H1 (cell line): ENCODE results near the gene SGSM1. TPM values are rescaled to one million over a fixed set of nuclear protein-coding genes. Genes with fewer than 3 reads are reported as not detected.

ENCODE experiments used
- CTCF ChIA-PET: fragments of 300-600 bp; sonication (Branson Sonifier 250); formaldehyde crosslinking; loops from one replicate; lab custom pipeline; 2021; ENCODE audit not compliant: partially characterized antibody; lab: Charles Lee
- POLR2A ChIA-PET: fragments of 300-600 bp; sonication (Branson Sonifier 250); formaldehyde crosslinking; loops from one replicate; lab custom pipeline; 2021; ENCODE audit warnings: inconsistent platforms; ENCODE audit not compliant: partially characterized antibody; lab: Charles Lee
- DNase-seq, 2 experiments: peaks; one replicate each; pipeline versions ENCODE4 v3.0.0 to v3.0.0-alpha.2; 2010 to 2022; ENCODE audit warnings: low spot score in 2 of 2, low read depth in 1 of 2, mixed read lengths in 1 of 2
- FAIRE-seq: peaks from 2 replicates; lab custom pipeline; 2011; peaks lifted over from hg19 to GRCh38; lab: Jason Lieb, UNC
- H2AFZ ChIP-seq: 2 replicates; pipeline ENCODE4 v1.8.1; 2012; ENCODE audit warnings: low read length, inconsistent platforms
- H2AK5ac ChIP-seq: 2 replicates; pipeline ENCODE4 v1.6.1; 2013; ENCODE audit warnings: low read depth, low read length
- H2BK120ac ChIP-seq: replicated peaks from 2 replicates; pipeline ENCODE3; 2013; ENCODE audit warnings: low read depth, low read length, inconsistent platforms
- H2BK12ac ChIP-seq: 2 replicates; pipeline ENCODE4 v1.6.1; 2013; ENCODE audit warnings: low read depth, low read length
- H2BK15ac ChIP-seq: 2 replicates; pipeline ENCODE4 v1.6.1; 2013; ENCODE audit warnings: low read length
- H2BK20ac ChIP-seq: 2 replicates; pipeline ENCODE4 v1.6.1; 2013; ENCODE audit warnings: low read length
- H2BK5ac ChIP-seq: 2 replicates; pipeline ENCODE4 v1.6.1; 2013; ENCODE audit warnings: low read depth, low read length
- H3K14ac ChIP-seq: 2 replicates; pipeline ENCODE4 v1.6.1; 2013; ENCODE audit warnings: inconsistent platforms; ENCODE audit not compliant: insufficient read length
- H3K18ac ChIP-seq: 2 replicates; pipeline ENCODE4 v1.6.1; 2013; ENCODE audit warnings: low read length; ENCODE audit errors: extremely low read depth
- H3K23ac ChIP-seq: 2 replicates; pipeline ENCODE4 v1.6.1; 2013; ENCODE audit warnings: inconsistent platforms; ENCODE audit not compliant: insufficient read length
- H3K23me2 ChIP-seq: 2 replicates; pipeline ENCODE4 v1.6.1; 2013; ENCODE audit warnings: low read depth, low read length
- H3K27ac ChIP-seq: 2 replicates; pipeline ENCODE4 v1.6.1; 2011; ENCODE audit warnings: low read depth, low read length, inconsistent platforms
- H3K27me3 ChIP-seq, 4 experiments: replicated peaks in 1 of 4; 1 replicate in 1 of 4; 2 replicates in 3 of 4; pipeline versions ENCODE4 v1.6.1 to v1.8.1; 2011 to 2013; ENCODE audit warnings: low read length in 3 of 4, mild to moderate bottlenecking in 3 of 4, inconsistent platforms in 2 of 4, mixed read lengths in 2 of 4, moderate library complexity in 1 of 4; ENCODE audit not compliant: control insufficient read depth in 3 of 4, insufficient read depth in 3 of 4; ENCODE audit errors: extremely low read depth in 1 of 4
- H3K36me3 ChIP-seq, 4 experiments: 2 replicates each; pipeline versions ENCODE4 v1.6.1 to v1.8.1; 2011 to 2013; ENCODE audit warnings: mild to moderate bottlenecking in 4 of 4, low read length in 3 of 4, moderate library complexity in 2 of 4, control low read depth in 1 of 4, inconsistent platforms in 1 of 4; ENCODE audit not compliant: insufficient read depth in 4 of 4, control insufficient read depth in 2 of 4
- H3K4ac ChIP-seq: replicated peaks from 2 replicates; pipeline ENCODE3; 2013; ENCODE audit warnings: low read length, low read depth, mixed read lengths, inconsistent platforms; ENCODE audit not compliant: insufficient read length
- H3K4me1 ChIP-seq, 4 experiments: replicated peaks in 1 of 4; 1 replicate in 1 of 4; 2 replicates in 3 of 4; pipeline versions ENCODE4 v1.6.1 to v1.8.1; 2011 to 2013; ENCODE audit warnings: low read length in 3 of 4, inconsistent platforms in 2 of 4, mixed read lengths in 1 of 4; ENCODE audit not compliant: insufficient read depth in 4 of 4, control insufficient read depth in 3 of 4
- H3K4me2 ChIP-seq, 2 experiments: 2 replicates each; pipeline versions ENCODE4 v1.6.1 to v1.8.1; 2011 to 2013; ENCODE audit warnings: low read depth in 2 of 2, low read length in 2 of 2, control low read depth in 1 of 2, inconsistent platforms in 1 of 2, mild to moderate bottlenecking in 1 of 2; ENCODE audit not compliant: insufficient read depth in 1 of 2
- H3K4me3 ChIP-seq, 4 experiments: fragments of 200-600, 300-600 bp in 1 of 4; sonication (generic), shearing (Covaris generic), sonication (Bioruptor Twin) in 1 of 4; 2 replicates each; pipeline versions ENCODE4 v1.5.1 to v1.8.1; 2011 to 2016; ENCODE audit warnings: low read length in 4 of 4, low read depth in 3 of 4, control low read depth in 2 of 4, inconsistent platforms in 2 of 4, mild to moderate bottlenecking in 2 of 4, mixed read lengths in 1 of 4, moderate library complexity in 1 of 4; ENCODE audit not compliant: insufficient read depth in 2 of 4; ENCODE audit errors: extremely low read depth in 1 of 4
- H3K56ac ChIP-seq: replicated peaks from 2 replicates; pipeline ENCODE3; 2013; ENCODE audit warnings: low read depth, mild to moderate bottlenecking, mixed read lengths, low read length, inconsistent platforms; ENCODE audit not compliant: insufficient read length
- H3K79me1 ChIP-seq: 2 replicates; pipeline ENCODE4 v1.6.1; 2013; ENCODE audit warnings: low read depth, low read length, control low read depth
- H3K79me2 ChIP-seq, 2 experiments: 2 replicates each; pipeline versions ENCODE4 v1.6.1 to v1.8.1; 2012 to 2013; ENCODE audit warnings: low read length in 2 of 2, mild to moderate bottlenecking in 2 of 2, inconsistent platforms in 1 of 2; ENCODE audit not compliant: insufficient read depth in 2 of 2, control insufficient read depth in 1 of 2
- H3K9ac ChIP-seq, 4 experiments: replicated peaks in 1 of 4; 1 replicate in 1 of 4; 2 replicates in 3 of 4; pipeline versions ENCODE4 v1.6.1 to v1.8.1; 2011 to 2013; ENCODE audit warnings: low read depth in 3 of 4, low read length in 3 of 4, control low read depth in 2 of 4, mild to moderate bottlenecking in 2 of 4, moderate library complexity in 2 of 4, inconsistent platforms in 1 of 4; ENCODE audit errors: extremely low read depth in 1 of 4
- H3K9me3 ChIP-seq, 2 experiments: 2 replicates each; pipeline versions ENCODE4 v1.6.1 to v1.8.1; 2012 to 2013; ENCODE audit warnings: mild to moderate bottlenecking in 2 of 2, moderate library complexity in 2 of 2, control low read depth in 1 of 2, inconsistent platforms in 1 of 2, low read depth in 1 of 2, low read length in 1 of 2, mixed read lengths in 1 of 2; ENCODE audit not compliant: insufficient read depth in 2 of 2
- H4K20me1 ChIP-seq, 2 experiments: replicated peaks in 1 of 2; 2 replicates each; pipeline versions ENCODE3 to v1.8.1; 2011 to 2013; ENCODE audit warnings: inconsistent platforms in 2 of 2, low read length in 2 of 2, mild to moderate bottlenecking in 1 of 2; ENCODE audit not compliant: insufficient read depth in 2 of 2, control insufficient read depth in 1 of 2
- H4K5ac ChIP-seq: 2 replicates; pipeline ENCODE4 v1.6.1; 2013; ENCODE audit warnings: low read length, low read depth, mixed read lengths, inconsistent platforms; ENCODE audit not compliant: insufficient read length
- H4K8ac ChIP-seq: 2 replicates; pipeline ENCODE4 v1.8.0; 2013; ENCODE audit warnings: mild to moderate bottlenecking, moderate library complexity, low read length, inconsistent platforms; ENCODE audit not compliant: insufficient read depth; ENCODE audit errors: extremely low read depth
- H4K91ac ChIP-seq: replicated peaks from 2 replicates; pipeline ENCODE3; 2013; ENCODE audit warnings: low read length, mixed read lengths, inconsistent platforms; ENCODE audit not compliant: insufficient read length
- ASH2L ChIP-seq: fragments of 200-600, 300-600 bp; sonication (generic); IDR thresholded peaks from one replicate; pipeline ENCODE4 v1.7.1; 2017; ENCODE audit warnings: low read length
- BACH1 ChIP-seq: IDR thresholded peaks from 2 replicates; pipeline ENCODE4 v1.6.1; 2012; ENCODE audit warnings: low read length, improper control_type of control experiment
- CHD2 ChIP-seq: IDR thresholded peaks from 2 replicates; pipeline ENCODE4 v1.6.1; 2012; ENCODE audit warnings: low read length, improper control_type of control experiment
- EGR1 ChIP-seq: IDR thresholded peaks from 2 replicates; pipeline ENCODE4 v1.6.1; 2011; ENCODE audit warnings: low read depth, low read length, borderline replicate concordance
- PHF8 ChIP-seq: fragments of 200-600 bp; sonication (generic); conservative IDR thresholded peaks from 2 replicates; pipeline ENCODE4 v1.7.1; 2012; ENCODE audit warnings: low read depth, mild to moderate bottlenecking, inconsistent platforms, low read length, moderate library complexity
- RBBP5 ChIP-seq: IDR thresholded peaks from 2 replicates; pipeline ENCODE4 v1.7.1; 2012; ENCODE audit warnings: low read depth, mild to moderate bottlenecking, inconsistent platforms, low read length, moderate library complexity, borderline replicate concordance
- SIX5 ChIP-seq: IDR thresholded peaks from 2 replicates; pipeline ENCODE4 v1.6.1; 2011; ENCODE audit warnings: mild to moderate bottlenecking, low read depth, low read length
- SP1 ChIP-seq: IDR thresholded peaks from 2 replicates; pipeline ENCODE4 v1.6.1; 2011; ENCODE audit warnings: low read depth, low read length
- SP2 ChIP-seq: IDR thresholded peaks from 2 replicates; pipeline ENCODE4 v1.6.1; 2012; ENCODE audit warnings: mild to moderate bottlenecking, low read length, inconsistent platforms
- ZNF274 ChIP-seq: IDR thresholded peaks from 2 replicates; pipeline ENCODE4 v1.7.0; 2012; ENCODE audit warnings: low read length, borderline replicate concordance; ENCODE audit errors: extremely low read depth
- WGBS, 2 experiments: shearing (Covaris generic) in 1 of 2; methylation state at CpG; one replicate each; pipeline versions ENCODE4 v1.1.6 to v1.1.7; 2013 to 2015; ENCODE audit warnings: low lambda C conversion rate in 2 of 2, mixed read lengths in 2 of 2, inconsistent platforms in 1 of 2, low coverage in 1 of 2, missing lambda C conversion rate in 1 of 2; ENCODE audit not compliant: insufficient replicate concordance in 2 of 2, insufficient coverage in 1 of 2, insufficient read length in 1 of 2; ENCODE audit errors: extremely low coverage in 1 of 2, missing lambda C conversion rate in 1 of 2; 5-methylcytosine and 5-hydroxymethylcytosine counted together
- polyA plus RNA-seq, 7 experiments: library from polyadenylated mRNA; depleted of rRNA in 3 of 7; stranded (reverse) in 5 of 7; unstranded in 2 of 7; fragments of >200 nt in 5 of 7; fragments of 200-250 nt in 2 of 7; gene quantifications; 1 replicate in 5 of 7; 2 replicates in 1 of 7; 4 replicates in 1 of 7; pipeline versions ENCODE4 v1.2.1 to v1.2.3, GENCODE V29; 2011 to 2013; ENCODE audit warnings: missing spikeins in 2 of 7, mixed read lengths in 2 of 7
- total RNA-seq: library from RNA; stranded (reverse); fragmentation: NEBNext Ultra II Directional; extraction: Animal tissue kit (Norgen Biotek cat#: 25700); gene quantifications from 2 replicates; pipeline ENCODE4 v1.2.1, GENCODE V29; 2021

Gene SGSM1
- total and polyA plus RNA-seq, 2 of the 8 experiments (the other 6 are each of a cell fraction or from before 2014, with no cell fraction given), result 2.8 to 5.2 TPM

GRCh38 chr22:24841261-24841660 is 35.2 kb downstream of the SGSM1 start:
- H3K56ac ChIP-seq, result no peak overlapping the region
- H2AFZ ChIP-seq, result no peak overlapping the region
- H3K27ac ChIP-seq, result no peak overlapping the region
- no peak overlapping the region for H4K5ac ChIP-seq
- H3K18ac ChIP-seq, result no peak overlapping the region
- H3K79me2 ChIP-seq, result no peaks in the 10 kb centered on the region
- H2BK12ac ChIP-seq, result no peak overlapping the region
- no peaks in the 10 kb centered on the region for H3K4me1 ChIP-seq
- no peak overlapping the region for H4K91ac ChIP-seq
- no peak overlapping the region for H3K14ac ChIP-seq
- no peak for FAIRE-seq
- 92% methylated on average over 1 of the region's 1 CpG; no CpG with 5 or more reads in 1 of the 2 experiments for WGBS, 2 experiments
- no peaks in the 10 kb centered on the region for H3K23me2 ChIP-seq
- H2BK15ac ChIP-seq, result no peak overlapping the region
- H2AK5ac ChIP-seq, result no peak overlapping the region
- no peak overlapping the region for H2BK5ac ChIP-seq
- H2BK20ac ChIP-seq, result no peak overlapping the region
- no peak for DNase-seq
- H3K4me2 ChIP-seq, result no peak overlapping the region
- no peak overlapping the region for H4K8ac ChIP-seq
- H3K79me1 ChIP-seq, result no peaks in the 10 kb centered on the region
- peaks cover 0 to 3% of the 10 kb centered on the region in 2 experiments for H4K20me1 ChIP-seq
- no peak overlapping the region for H3K4ac ChIP-seq
- H3K36me3 ChIP-seq, result no peaks in the 10 kb centered on the region
- no peak overlapping the region for H3K9ac ChIP-seq
- H3K27me3 ChIP-seq, result no peaks in the 10 kb centered on the region
- no peak overlapping the region for H3K4me3 ChIP-seq
- CTCF ChIA-PET, result interaction anchor here (2.5 to 4.3 kb wide), 3 partner anchors 9 to 72 kb away, joined by 13 to 29 read pairs (median 19); no protein-coding TSS in a partner anchor
- no peaks in the 10 kb centered on the region for H3K9me3 ChIP-seq
- H2BK120ac ChIP-seq, result no peak overlapping the region
- POLR2A ChIA-PET, result interaction anchor here (0.6 kb wide), 1 partner anchor 1816 kb away, joined by 4 read pairs; no protein-coding TSS in a partner anchor
- TF ChIP-seq EGR1 (no peak), ASH2L (no peak), PHF8 (no peak), ZNF274 (no peak), RBBP5 (no peak), SP2 (no peak), SIX5 (no peak), CHD2 (no peak), BACH1 (no peak), SP1 (no peak)
- TF ChIP-seq, all 59 proteins: peak for 0
- H3K23ac ChIP-seq, result no peak overlapping the region
